A549 (cell line): ENCODE results near the gene PLPP2. TPM values are rescaled to one million over a fixed set of nuclear protein-coding genes. Genes with fewer than 3 reads are reported as not detected.

Source experiments
- ATAC-seq, 2 experiments: fragments of 200-7000 bp in 1 of 2; fragments of >200 bp in 1 of 2; cut with Nextera tagmentation in 1 of 2; cut with Tn5 transposase in 1 of 2; 3 replicates each; pipeline versions ENCODE4 v1.8.0 to v1.9.1; 2018 to 2020; ENCODE audit warnings: mild to moderate bottlenecking in 1 of 2, moderate library complexity in 1 of 2
- CTCF ChIA-PET: fragments of 300-600 bp; sonication (Branson Sonifier 250); formaldehyde crosslinking; extraction: SDS; loops from one replicate; lab custom pipeline; 2021; ENCODE audit warnings: antibody characterized with exemption, inconsistent platforms; lab: Yijun Ruan, JAX
- POLR2A ChIA-PET: fragments of 350-600 bp; formaldehyde crosslinking; extraction: SDS; loops from one replicate; lab custom pipeline; 2021; ENCODE audit warnings: antibody characterized with exemption, inconsistent platforms; lab: Yijun Ruan, JAX
- DNase-seq, 2 experiments: peaks; one replicate each; pipeline versions ENCODE4 v3.0.0 to v3.0.0-alpha.2; 2011 to 2016; ENCODE audit warnings: low read depth in 1 of 2, low spot score in 1 of 2
- FAIRE-seq: peaks from 2 replicates; lab custom pipeline; 2011; peaks lifted over from hg19 to GRCh38; lab: Jason Lieb, UNC
- H3K27ac ChIP-seq, 2 experiments: fragments of >200 bp; sonication (Bioruptor Twin); formaldehyde crosslinking; 3 replicates each; pipeline ENCODE4 v1.5.1; 2016 to 2017
- H3K4me1 ChIP-seq: fragments of >200 bp; sonication (Bioruptor Twin); formaldehyde crosslinking; 3 replicates; pipeline ENCODE4 v1.6.1; 2016
- H3K4me2 ChIP-seq: fragments of >200 bp; sonication (Bioruptor Twin); formaldehyde crosslinking; 3 replicates; pipeline ENCODE4 v1.6.1; 2016
- H3K4me3 ChIP-seq: fragments of >200 bp; sonication (Bioruptor Twin); formaldehyde crosslinking; 3 replicates; pipeline ENCODE4 v1.5.1; 2016
- H3K9me3 ChIP-seq: fragments of >200 bp; sonication (Bioruptor Twin); formaldehyde crosslinking; 3 replicates; pipeline ENCODE4 v1.6.1; 2016
- CEBPB ChIP-seq, 2 experiments: fragments of >200 bp in 1 of 2; sonication (Bioruptor Twin) in 1 of 2; formaldehyde crosslinking in 1 of 2; IDR thresholded peaks; 2 replicates each; pipeline ENCODE4 v1.6.1; 2012 to 2016
- CHD4 ChIP-seq: fragments of 200-600 bp; sonication (generic); IDR thresholded peaks from 2 replicates; pipeline ENCODE4 v1.6.1; 2016; ENCODE audit warnings: antibody characterized with exemption, mild to moderate bottlenecking, borderline replicate concordance
- GATA3 ChIP-seq: IDR thresholded peaks from 2 replicates; pipeline ENCODE4 v1.6.1; 2012; ENCODE audit warnings: borderline replicate concordance
- HOXA7 ChIP-seq: fragments of 250-450 bp; sonication (Bioruptor Pico); IDR thresholded peaks from 2 replicates; pipeline ENCODE4 v1.5.0; 2020; ENCODE audit warnings: mild to moderate bottlenecking, moderate library complexity
- JUN ChIP-seq, 2 experiments: fragments of >200 bp; sonication (Bioruptor Twin); formaldehyde crosslinking; IDR thresholded peaks; 2 replicates in 1 of 2; 3 replicates in 1 of 2; pipeline ENCODE4 v1.6.1; 2016 to 2017
- MAZ ChIP-seq: fragments of 150-350 bp; IDR thresholded peaks from 2 replicates; pipeline ENCODE4 v1.6.1; 2014; ENCODE audit warnings: antibody characterized with exemption, low read depth, low read length, borderline replicate concordance
- POLR2A ChIP-seq: IDR thresholded peaks from 2 replicates; pipeline ENCODE4 v1.6.1; 2012; ENCODE audit warnings: mild to moderate bottlenecking, low read length
- TP53 ChIP-seq: fragments of 250-450 bp; sonication (Bioruptor Pico); IDR thresholded peaks from 2 replicates; pipeline ENCODE4 v1.5.0; 2021; ENCODE audit warnings: mild to moderate bottlenecking, moderate library complexity
- WGBS: methylation state at CpG from one replicate; pipeline ENCODE4 v1.1.6; 2017; ENCODE audit errors: missing lambda C conversion rate; 5-methylcytosine and 5-hydroxymethylcytosine counted together
- polyA minus RNA-seq: library from RNA; depleted of rRNA, polyadenylated mRNA; stranded (reverse); fragments of >200 nt; gene quantifications from 2 replicates; pipeline ENCODE4 v1.2.3, GENCODE V29; 2011; rRNA and poly(A)+ RNA removed
- polyA plus RNA-seq, 4 experiments: library from polyadenylated mRNA; depleted of rRNA in 3 of 4; stranded (reverse); fragments of >200 nt; fragmentation: RNase III in 1 of 4; extraction: RNeasy Plus Mini Kit Qiagen cat#74134 plus additional on column Dnase treatment in 1 of 4; gene quantifications; 2 replicates in 3 of 4; 3 replicates in 1 of 4; pipeline ENCODE4 v1.2.3, GENCODE V29; 2011 to 2017
- TF ChIP-seq, protein P1 (sequence below): fragments of >200 bp; sonication (Bioruptor Twin); formaldehyde crosslinking; IDR thresholded peaks from 3 replicates; pipeline ENCODE4 v1.6.1; 2016
- TF ChIP-seq, protein P2 (sequence below): IDR thresholded peaks from 2 replicates; pipeline ENCODE4 v1.6.1; 2012
- TF ChIP-seq, protein P3 (sequence below): fragments of 150-350 bp; IDR thresholded peaks from 2 replicates; pipeline ENCODE4 v1.6.1; 2014; ENCODE audit warnings: low read depth, mild to moderate bottlenecking, low read length
- TF ChIP-seq, protein P4 (sequence below): IDR thresholded peaks from 2 replicates; pipeline ENCODE4 v1.6.1; 2012; ENCODE audit warnings: low read depth, borderline replicate concordance
- TF ChIP-seq, protein P5 (sequence below): fragments of 450-650 bp; IDR thresholded peaks from 2 replicates; pipeline ENCODE4 v1.6.1; 2014; ENCODE audit warnings: antibody characterized with exemption
- TF ChIP-seq, protein P6 (sequence below): fragments of >200 bp; sonication (Bioruptor Twin); formaldehyde crosslinking; IDR thresholded peaks from 2 replicates; pipeline ENCODE4 v1.6.1; 2016
- TF ChIP-seq, protein P7 (sequence below): IDR thresholded peaks from 2 replicates; pipeline ENCODE4 v1.6.1; 2012
- TF ChIP-seq, protein P8 (sequence below): fragments of 250-450 bp; sonication (Bioruptor Pico); IDR thresholded peaks from 2 replicates; pipeline ENCODE4 v1.5.0; 2020; ENCODE audit warnings: low read depth, mild to moderate bottlenecking, moderate library complexity

Gene PLPP2
- polyA plus RNA-seq (2011; rRNA removed): 44.2 and 55.1 TPM in 2 replicates
- polyA plus RNA-seq (2012; cell fraction: cytosol; rRNA removed): 138 and 163 TPM in 2 replicates
- polyA plus RNA-seq (2012; cell fraction: nucleus; rRNA removed): 214 and 240 TPM in 2 replicates
- polyA plus RNA-seq (2017; fragmentation: RNase III; extraction: RNeasy Plus Mini Kit Qiagen cat#74134 plus additional on column Dnase treatment): 89.6 to 100 TPM (median 90.9 TPM) in 3 replicates
- polyA minus RNA-seq: 65.6 and 70.1 TPM in 2 replicates

DNA sequence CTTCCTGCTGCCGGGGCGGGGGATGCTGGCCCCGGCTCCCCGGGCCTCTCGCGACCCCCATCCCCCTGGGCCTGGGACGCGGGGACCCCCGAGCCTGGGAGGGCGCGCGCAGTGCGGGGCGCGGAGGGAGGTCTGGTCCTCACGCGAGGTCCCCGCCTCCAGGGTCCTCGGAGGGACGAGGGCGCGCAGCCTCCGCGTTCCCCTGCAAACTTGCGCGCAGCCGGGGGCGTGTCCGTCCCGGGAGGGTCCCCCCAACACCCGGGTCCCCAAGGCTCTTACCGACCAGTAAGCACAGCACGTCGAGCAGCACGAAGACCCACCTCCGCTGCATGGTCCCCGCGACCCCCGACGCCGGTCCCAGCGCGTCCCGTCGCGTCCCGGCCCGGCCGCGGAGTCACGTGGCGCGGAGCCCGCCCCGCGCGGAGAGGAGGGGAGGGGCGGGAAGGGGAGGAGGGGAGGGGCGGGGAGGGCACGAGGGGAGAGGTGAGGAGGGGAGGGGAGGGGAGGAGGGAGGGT is at the start of gene PLPP2:
PLPP2 (minus strand) TSS at position 398 of the 516 bp plus-strand sequence; CDS start at position 331, 67 bp downstream.
- DNase-seq: peak in 1 of 2 experiments; percentile 62
- Histone ChIP-seq H3K27ac (peak within 1 kb of the TSS; percentile 85 to 100), H3K4me2 (peak within 1 kb of the TSS; percentile 97), H3K4me3 (peak within 1 kb of the TSS; percentile 87), H3K4me1 (peaks cover 14% of the 10 kb centered on the region), H3K9me3 (no peaks in the 10 kb centered on the region)
- no peak for FAIRE-seq
- no peak for TF ChIP-seq TP53 (CRISPR knock-in tag)
- TF ChIP-seq, protein P1, sequence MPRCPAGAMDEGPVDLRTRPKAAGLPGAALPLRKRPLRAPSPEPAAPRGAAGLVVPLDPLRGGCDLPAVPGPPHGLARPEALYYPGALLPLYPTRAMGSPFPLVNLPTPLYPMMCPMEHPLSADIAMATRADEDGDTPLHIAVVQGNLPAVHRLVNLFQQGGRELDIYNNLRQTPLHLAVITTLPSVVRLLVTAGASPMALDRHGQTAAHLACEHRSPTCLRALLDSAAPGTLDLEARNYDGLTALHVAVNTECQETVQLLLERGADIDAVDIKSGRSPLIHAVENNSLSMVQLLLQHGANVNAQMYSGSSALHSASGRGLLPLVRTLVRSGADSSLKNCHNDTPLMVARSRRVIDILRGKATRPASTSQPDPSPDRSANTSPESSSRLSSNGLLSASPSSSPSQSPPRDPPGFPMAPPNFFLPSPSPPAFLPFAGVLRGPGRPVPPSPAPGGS: 0 out of 3 replicates have a peak, but pooled peaks have one; percentile 17
- TF ChIP-seq, protein P2, sequence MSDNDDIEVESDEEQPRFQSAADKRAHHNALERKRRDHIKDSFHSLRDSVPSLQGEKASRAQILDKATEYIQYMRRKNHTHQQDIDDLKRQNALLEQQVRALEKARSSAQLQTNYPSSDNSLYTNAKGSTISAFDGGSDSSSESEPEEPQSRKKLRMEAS: peak; percentile 54
- TF ChIP-seq, protein P3, sequence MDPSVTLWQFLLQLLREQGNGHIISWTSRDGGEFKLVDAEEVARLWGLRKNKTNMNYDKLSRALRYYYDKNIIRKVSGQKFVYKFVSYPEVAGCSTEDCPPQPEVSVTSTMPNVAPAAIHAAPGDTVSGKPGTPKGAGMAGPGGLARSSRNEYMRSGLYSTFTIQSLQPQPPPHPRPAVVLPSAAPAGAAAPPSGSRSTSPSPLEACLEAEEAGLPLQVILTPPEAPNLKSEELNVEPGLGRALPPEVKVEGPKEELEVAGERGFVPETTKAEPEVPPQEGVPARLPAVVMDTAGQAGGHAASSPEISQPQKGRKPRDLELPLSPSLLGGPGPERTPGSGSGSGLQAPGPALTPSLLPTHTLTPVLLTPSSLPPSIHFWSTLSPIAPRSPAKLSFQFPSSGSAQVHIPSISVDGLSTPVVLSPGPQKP: no peak
- TF ChIP-seq JUN (IDR thresholded peaks at IDR 0.05): 0 out of 5 replicates have a peak, but pooled peaks of 1 of the 2 experiments have one; percentile 44
- peak; percentile 33; the same call in 1 of the 2 replicates for TF ChIP-seq POLR2A
- TF ChIP-seq, protein P4, sequence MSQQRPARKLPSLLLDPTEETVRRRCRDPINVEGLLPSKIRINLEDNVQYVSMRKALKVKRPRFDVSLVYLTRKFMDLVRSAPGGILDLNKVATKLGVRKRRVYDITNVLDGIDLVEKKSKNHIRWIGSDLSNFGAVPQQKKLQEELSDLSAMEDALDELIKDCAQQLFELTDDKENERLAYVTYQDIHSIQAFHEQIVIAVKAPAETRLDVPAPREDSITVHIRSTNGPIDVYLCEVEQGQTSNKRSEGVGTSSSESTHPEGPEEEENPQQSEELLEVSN: peak; percentile 74
- TF ChIP-seq MAZ: no peak
- TF ChIP-seq, protein P5, sequence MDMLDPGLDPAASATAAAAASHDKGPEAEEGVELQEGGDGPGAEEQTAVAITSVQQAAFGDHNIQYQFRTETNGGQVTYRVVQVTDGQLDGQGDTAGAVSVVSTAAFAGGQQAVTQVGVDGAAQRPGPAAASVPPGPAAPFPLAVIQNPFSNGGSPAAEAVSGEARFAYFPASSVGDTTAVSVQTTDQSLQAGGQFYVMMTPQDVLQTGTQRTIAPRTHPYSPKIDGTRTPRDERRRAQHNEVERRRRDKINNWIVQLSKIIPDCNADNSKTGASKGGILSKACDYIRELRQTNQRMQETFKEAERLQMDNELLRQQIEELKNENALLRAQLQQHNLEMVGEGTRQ: peak; percentile 62
- ChIA-PET CTCF (no interaction called here), POLR2A (no interaction called here)
- WGBS: no CpG with 5 or more reads among the region's 60 CpGs
- ATAC-seq: peak; percentile 4 to 8; a peak in 1 of 6 replicates

DNA sequence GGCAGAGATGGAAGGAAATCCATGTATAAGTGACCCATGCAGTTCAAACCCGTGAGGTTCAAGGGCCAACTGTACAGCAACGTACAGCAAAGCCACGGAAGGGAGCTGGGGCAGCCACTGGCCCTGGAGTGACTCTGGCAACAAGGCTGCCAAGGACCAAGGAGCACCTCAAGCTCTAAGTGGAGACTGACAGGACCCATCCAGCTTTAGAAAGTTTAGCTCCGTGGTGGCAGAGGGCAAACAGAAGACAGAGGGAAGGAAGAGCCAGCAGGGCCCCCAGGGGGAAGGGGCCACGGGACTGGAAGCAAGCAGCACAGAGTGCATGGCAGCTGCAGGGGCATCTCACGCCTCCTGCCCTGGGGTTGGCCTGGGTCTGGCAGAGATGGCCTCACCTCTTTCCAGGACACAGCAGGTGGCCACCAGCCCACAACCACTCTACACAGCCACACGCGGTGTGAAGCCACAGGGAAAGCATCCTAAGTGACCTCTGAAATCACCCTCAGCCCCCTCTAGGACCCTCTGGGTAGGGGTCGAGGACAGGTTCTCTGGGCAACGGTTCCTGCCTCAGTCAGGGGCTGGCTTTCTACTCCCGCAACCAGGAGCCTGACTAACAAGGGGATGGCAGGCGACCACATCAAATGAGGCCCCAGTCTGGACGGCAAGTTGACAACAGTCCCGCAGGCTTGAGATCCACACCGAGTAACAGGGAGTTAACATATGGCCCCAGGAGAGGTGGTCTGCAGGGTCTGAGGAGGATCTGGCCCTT is 49.6 kb upstream of the PLPP2 start:
- POLR2A ChIA-PET: no interaction called here
- no peak for FAIRE-seq

More for the DNA sequence above, 49.6 kb upstream of the PLPP2 start:
- Histone ChIP-seq H3K4me3 (no peak overlapping the region), H3K4me1 (peaks cover 17% of the 10 kb centered on the region; the same call in 2 of the 3 replicates), H3K9me3 (no peaks in the 10 kb centered on the region), H3K4me2 (no peak overlapping the region), H3K27ac (no peak overlapping the region)
- TF ChIP-seq GATA3 (no peak), MAZ (no peak), CHD4 (no peak), CEBPB (IDR thresholded peaks at IDR 0.05) (no peak), HOXA7 (CRISPR knock-in tag) (no peak)
- TF ChIP-seq, protein P6, sequence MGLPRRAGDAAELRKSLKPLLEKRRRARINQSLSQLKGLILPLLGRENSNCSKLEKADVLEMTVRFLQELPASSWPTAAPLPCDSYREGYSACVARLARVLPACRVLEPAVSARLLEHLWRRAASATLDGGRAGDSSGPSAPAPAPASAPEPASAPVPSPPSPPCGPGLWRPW: no peak
- TF ChIP-seq, protein P7, sequence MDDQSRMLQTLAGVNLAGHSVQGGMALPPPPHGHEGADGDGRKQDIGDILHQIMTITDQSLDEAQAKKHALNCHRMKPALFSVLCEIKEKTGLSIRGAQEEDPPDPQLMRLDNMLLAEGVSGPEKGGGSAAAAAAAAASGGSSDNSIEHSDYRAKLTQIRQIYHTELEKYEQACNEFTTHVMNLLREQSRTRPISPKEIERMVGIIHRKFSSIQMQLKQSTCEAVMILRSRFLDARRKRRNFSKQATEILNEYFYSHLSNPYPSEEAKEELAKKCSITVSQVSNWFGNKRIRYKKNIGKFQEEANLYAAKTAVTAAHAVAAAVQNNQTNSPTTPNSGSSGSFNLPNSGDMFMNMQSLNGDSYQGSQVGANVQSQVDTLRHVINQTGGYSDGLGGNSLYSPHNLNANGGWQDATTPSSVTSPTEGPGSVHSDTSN: no peak
- TF ChIP-seq, protein P8, sequence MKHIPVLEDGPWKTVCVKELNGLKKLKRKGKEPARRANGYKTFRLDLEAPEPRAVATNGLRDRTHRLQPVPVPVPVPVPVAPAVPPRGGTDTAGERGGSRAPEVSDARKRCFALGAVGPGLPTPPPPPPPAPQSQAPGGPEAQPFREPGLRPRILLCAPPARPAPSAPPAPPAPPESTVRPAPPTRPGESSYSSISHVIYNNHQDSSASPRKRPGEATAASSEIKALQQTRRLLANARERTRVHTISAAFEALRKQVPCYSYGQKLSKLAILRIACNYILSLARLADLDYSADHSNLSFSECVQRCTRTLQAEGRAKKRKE (CRISPR knock-in tag): no peak
- TF ChIP-seq, protein P5: no peak
- no peak for ATAC-seq
- CTCF ChIA-PET: no interaction called here
- WGBS: 82% methylated on average over 7 of the region's 15 CpGs
- no peak for DNase-seq
